H9 (cell line): Measurements from ENCODE around the gene UBE2V1. TPM values are rescaled to one million over a fixed set of nuclear protein-coding genes. Genes with fewer than 3 reads are reported as not detected.

Experiments
- DNase-seq: peaks from one replicate; pipeline ENCODE4 v3.0.0-alpha.2; 2017
- H2AFZ ChIP-seq: one replicate; pipeline ENCODE4 v1.6.1; 2013; ENCODE audit warnings: mild to moderate bottlenecking, low read length, control low read depth, moderate library complexity
- H2AK5ac ChIP-seq: 2 replicates; pipeline ENCODE4 v1.6.1; 2013; ENCODE audit warnings: low read length, control low read depth, mixed read lengths; ENCODE audit not compliant: insufficient read length
- H2BK120ac ChIP-seq: one replicate; pipeline ENCODE4 v1.6.1; 2013; ENCODE audit warnings: low read depth, mild to moderate bottlenecking, low read length, control low read depth, inconsistent platforms; ENCODE audit not compliant: poor library complexity, severe bottlenecking
- H2BK12ac ChIP-seq: 2 replicates; pipeline ENCODE4 v1.6.1; 2013; ENCODE audit warnings: low read length, control low read depth, mixed read lengths, low read depth; ENCODE audit not compliant: insufficient read length
- H2BK15ac ChIP-seq: 2 replicates; pipeline ENCODE4 v1.6.1; 2013; ENCODE audit warnings: low read depth, low read length, control low read depth
- H2BK20ac ChIP-seq: one replicate; pipeline ENCODE4 v1.6.1; 2013; ENCODE audit warnings: low read depth, mild to moderate bottlenecking, low read length, control low read depth, inconsistent platforms; ENCODE audit not compliant: poor library complexity, severe bottlenecking
- H2BK5ac ChIP-seq: 2 replicates; pipeline ENCODE4 v1.6.1; 2013; ENCODE audit warnings: low read length, control low read depth, mixed read lengths; ENCODE audit not compliant: insufficient read length
- H3K14ac ChIP-seq: 2 replicates; pipeline ENCODE4 v1.6.1; 2013; ENCODE audit warnings: low read length, control low read depth; ENCODE audit not compliant: insufficient read depth
- H3K18ac ChIP-seq: 2 replicates; pipeline ENCODE4 v1.6.1; 2013; ENCODE audit warnings: low read depth, mild to moderate bottlenecking, mixed read lengths, low read length, control low read depth; ENCODE audit not compliant: insufficient read length
- H3K23ac ChIP-seq: 2 replicates; pipeline ENCODE4 v1.6.1; 2013; ENCODE audit warnings: low read length, control low read depth, mixed read lengths, low read depth; ENCODE audit not compliant: insufficient read length
- H3K23me2 ChIP-seq: 2 replicates; pipeline ENCODE4 v1.6.1; 2013; ENCODE audit warnings: low read depth, mild to moderate bottlenecking, mixed read lengths, low read length, control low read depth; ENCODE audit not compliant: insufficient read length, poor library complexity, severe bottlenecking
- H3K27ac ChIP-seq: 2 replicates; pipeline ENCODE4 v1.5.1; 2013; ENCODE audit warnings: low read length, control low read depth, mixed read lengths, low read depth; ENCODE audit not compliant: insufficient read length
- H3K27me3 ChIP-seq: 2 replicates; pipeline ENCODE4 v1.6.1; 2013; ENCODE audit warnings: low read length, control low read depth, inconsistent platforms; ENCODE audit not compliant: insufficient read depth
- H3K4ac ChIP-seq: 2 replicates; pipeline ENCODE4 v1.6.1; 2013; ENCODE audit warnings: low read depth, mild to moderate bottlenecking, control low read depth, inconsistent platforms, low read length, moderate library complexity
- H3K4me1 ChIP-seq: 2 replicates; pipeline ENCODE4 v1.6.1; 2013; ENCODE audit warnings: low read length, control low read depth, inconsistent platforms; ENCODE audit not compliant: insufficient read depth
- H3K4me2 ChIP-seq: 2 replicates; pipeline ENCODE4 v1.6.1; 2013; ENCODE audit warnings: low read length, control low read depth, mixed read lengths; ENCODE audit not compliant: insufficient read length, insufficient read depth
- H3K56ac ChIP-seq: 2 replicates; pipeline ENCODE4 v1.6.1; 2013; ENCODE audit warnings: low read depth, mild to moderate bottlenecking, mixed read lengths, low read length, control low read depth; ENCODE audit not compliant: insufficient read length
- H3K79me1 ChIP-seq: 2 replicates; pipeline ENCODE4 v1.6.1; 2013; ENCODE audit warnings: low read depth, mild to moderate bottlenecking, moderate library complexity, low read length, control low read depth, inconsistent platforms; ENCODE audit not compliant: insufficient read depth, poor library complexity, severe bottlenecking
- H3K79me2 ChIP-seq: 2 replicates; pipeline ENCODE4 v1.6.1; 2013; ENCODE audit warnings: low read length, control low read depth, inconsistent platforms; ENCODE audit not compliant: insufficient read depth
- H3K9ac ChIP-seq: 2 replicates; pipeline ENCODE4 v1.6.1; 2013; ENCODE audit warnings: low read length, control low read depth, mixed read lengths; ENCODE audit not compliant: insufficient read length; ENCODE audit errors: extremely low read depth
- H3K9me3 ChIP-seq: one replicate; pipeline ENCODE4 v1.6.1; 2013; ENCODE audit warnings: low read depth, low read length, inconsistent platforms; ENCODE audit not compliant: control insufficient read depth
- H3T11ph ChIP-seq: one replicate; pipeline ENCODE4 v1.6.1; 2013; ENCODE audit warnings: mild to moderate bottlenecking, low read length, control low read depth, inconsistent platforms
- H4K20me1 ChIP-seq: one replicate; pipeline ENCODE4 v1.6.1; 2013; ENCODE audit not compliant: control insufficient read depth, insufficient read length, insufficient read depth
- H4K5ac ChIP-seq: 2 replicates; pipeline ENCODE4 v1.6.1; 2013; ENCODE audit warnings: low read depth, mild to moderate bottlenecking, mixed read lengths, low read length, control low read depth; ENCODE audit not compliant: insufficient read length
- H4K8ac ChIP-seq: replicated peaks from 2 replicates; pipeline ENCODE4 v1.6.1; 2013; ENCODE audit warnings: low read length, control low read depth, mixed read lengths, low read depth; ENCODE audit not compliant: insufficient read length
- H4K91ac ChIP-seq: 2 replicates; pipeline ENCODE4 v1.6.1; 2013; ENCODE audit warnings: low read depth, mild to moderate bottlenecking, moderate library complexity, mixed read lengths, low read length, control low read depth; ENCODE audit not compliant: insufficient read length
- H3K27ac Mint-ChIP-seq, 3 experiments: 2 replicates in 2 of 3; 3 replicates in 1 of 3; pipeline ENCODE4 v1.8.0; 2020 to 2021; ENCODE audit warnings: mixed read lengths in 3 of 3, mild to moderate bottlenecking in 1 of 3, moderate library complexity in 1 of 3
- H3K27me3 Mint-ChIP-seq: 2 replicates; pipeline ENCODE4 v1.8.0; 2021; ENCODE audit warnings: low read depth, mild to moderate bottlenecking, moderate library complexity, mixed read lengths
- H3K36me3 Mint-ChIP-seq, 3 experiments: 2 replicates in 2 of 3; 3 replicates in 1 of 3; pipeline ENCODE4 v1.8.0; 2020 to 2021; ENCODE audit warnings: low read depth in 3 of 3, mixed read lengths in 3 of 3; ENCODE audit not compliant: insufficient read depth in 1 of 3
- H3K4me1 Mint-ChIP-seq, 2 experiments: 2 replicates each; pipeline ENCODE4 v1.8.0; 2020; ENCODE audit warnings: mixed read lengths in 2 of 2
- H3K4me3 Mint-ChIP-seq, 2 experiments: 2 replicates in 1 of 2; 3 replicates in 1 of 2; pipeline ENCODE4 v1.8.0; 2020 to 2021; ENCODE audit warnings: mild to moderate bottlenecking in 2 of 2, mixed read lengths in 2 of 2, moderate library complexity in 1 of 2
- H3K9me3 Mint-ChIP-seq, 2 experiments: 2 replicates in 1 of 2; 3 replicates in 1 of 2; pipeline ENCODE4 v1.8.0; 2020; ENCODE audit warnings: mild to moderate bottlenecking in 2 of 2, mixed read lengths in 2 of 2, moderate library complexity in 1 of 2
- WGBS: extraction: QIAGEN DNeasy Blood & Tissue Kit; methylation state at CpG from one replicate; pipeline ENCODE4 v1.1.7; 2013; ENCODE audit warnings: missing lambda C conversion rate, low lambda C conversion rate, mixed read lengths; ENCODE audit not compliant: insufficient read length; ENCODE audit errors: extremely low coverage; 5-methylcytosine and 5-hydroxymethylcytosine counted together
- total RNA-seq: library from RNA; stranded (reverse); gene quantifications from 2 replicates; pipeline ENCODE4 v1.2.1, GENCODE V29; 2021
- TF ChIP-seq, protein P1 (sequence below): fragments of 200-600 bp; sonication (generic); conservative IDR thresholded peaks from 3 replicates; pipeline ENCODE4 v1.8.0; 2021; ENCODE audit warnings: antibody characterized with exemption, mild to moderate bottlenecking

The UBE2V1 gene
- total RNA-seq, 1 experiment from 2014 or later = 152 TPM

DNA sequence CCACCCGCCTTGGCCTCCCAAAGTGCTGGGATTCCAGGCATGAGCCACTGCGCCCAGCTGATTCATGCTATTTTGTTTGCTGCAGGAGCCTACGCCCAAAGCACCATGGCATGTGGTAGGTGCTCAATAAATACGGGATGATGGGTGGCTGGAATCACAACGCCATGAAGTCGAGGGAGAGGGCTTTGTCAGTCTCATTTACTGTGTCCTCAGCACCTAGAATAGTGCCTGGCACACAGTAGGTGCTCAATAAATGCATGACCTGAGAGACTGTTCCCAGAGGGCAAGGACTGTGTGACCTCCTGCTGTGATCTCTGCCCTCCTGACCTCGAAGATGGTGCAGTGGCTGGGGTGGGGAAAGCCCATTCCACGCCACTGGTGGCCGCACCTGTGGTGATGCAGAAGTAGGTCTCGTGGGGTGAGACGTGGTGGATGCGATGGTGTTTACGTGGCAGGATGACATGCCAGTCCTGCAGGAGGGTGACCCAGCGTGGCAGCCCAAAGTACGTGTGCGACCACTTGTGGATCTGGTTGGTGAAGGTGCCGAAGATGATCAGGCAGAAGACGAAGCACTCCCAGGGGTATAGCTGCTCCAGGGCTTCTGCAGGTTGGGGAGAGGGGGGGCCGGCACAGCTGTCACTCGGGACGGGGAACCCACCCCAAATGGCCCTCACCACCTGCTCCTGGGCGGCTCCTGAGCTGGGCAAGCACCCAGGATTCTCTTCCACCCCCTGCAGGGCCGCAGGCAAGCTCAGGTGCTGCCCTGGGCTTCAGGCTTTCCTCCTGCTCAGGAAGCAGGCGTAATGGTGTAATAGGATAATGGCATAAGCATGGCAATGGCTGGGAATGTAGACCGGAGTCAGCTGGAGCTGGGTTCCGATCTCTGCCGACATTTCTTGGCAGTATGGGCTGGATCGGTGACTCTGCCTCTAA lies 14.9 kb upstream of the UBE2V1 start:
- Histone ChIP-seq H3K23me2 (no peaks in the 10 kb centered on the region), H4K20me1 (no peaks in the 10 kb centered on the region), H3K27me3 (no peaks in the 10 kb centered on the region), H2AFZ (no peak overlapping the region), H4K8ac (no peak overlapping the region), H2BK20ac (no peak overlapping the region), H3K9ac (no peak overlapping the region), H4K91ac (no peak overlapping the region), H3K56ac (no peak overlapping the region), H2BK120ac (no peak overlapping the region), H3K14ac (no peak overlapping the region), H3K4me1 (no peaks in the 10 kb centered on the region), H3K79me1 (no peaks in the 10 kb centered on the region), H2BK12ac (no peak overlapping the region), H2AK5ac (no peak overlapping the region), H3K18ac (no peak overlapping the region), H3K27ac (no peak overlapping the region), H3K23ac (no peak overlapping the region), H3T11ph (no peak overlapping the region), H3K9me3 (no peaks in the 10 kb centered on the region), H3K79me2 (no peaks in the 10 kb centered on the region), H2BK15ac (no peak overlapping the region), H3K4me2 (no peak overlapping the region), H3K4ac (no peak overlapping the region), H2BK5ac (no peak overlapping the region), H4K5ac (no peak overlapping the region)
- H3K4me3 Mint-ChIP-seq = no peak overlapping the region; a peak in 1 of 5 replicates
- H3K9me3 Mint-ChIP-seq = no peaks in the 10 kb centered on the region; a peak in 2 of 5 replicates
- DNase-seq = no peak
- H3K27ac Mint-ChIP-seq = no peak overlapping the region
- peaks cover 3 to 4% of the 10 kb centered on the region in 2 experiments; a peak in 3 of 4 replicates for H3K4me1 Mint-ChIP-seq
- no CpG with 5 or more reads among the region's 28 CpGs for WGBS
- peaks cover 40 to 85% (median 83%) of the 10 kb centered on the region in 3 experiments for H3K36me3 Mint-ChIP-seq
- H3K27me3 Mint-ChIP-seq = no peaks in the 10 kb centered on the region
- TF ChIP-seq, protein P1, sequence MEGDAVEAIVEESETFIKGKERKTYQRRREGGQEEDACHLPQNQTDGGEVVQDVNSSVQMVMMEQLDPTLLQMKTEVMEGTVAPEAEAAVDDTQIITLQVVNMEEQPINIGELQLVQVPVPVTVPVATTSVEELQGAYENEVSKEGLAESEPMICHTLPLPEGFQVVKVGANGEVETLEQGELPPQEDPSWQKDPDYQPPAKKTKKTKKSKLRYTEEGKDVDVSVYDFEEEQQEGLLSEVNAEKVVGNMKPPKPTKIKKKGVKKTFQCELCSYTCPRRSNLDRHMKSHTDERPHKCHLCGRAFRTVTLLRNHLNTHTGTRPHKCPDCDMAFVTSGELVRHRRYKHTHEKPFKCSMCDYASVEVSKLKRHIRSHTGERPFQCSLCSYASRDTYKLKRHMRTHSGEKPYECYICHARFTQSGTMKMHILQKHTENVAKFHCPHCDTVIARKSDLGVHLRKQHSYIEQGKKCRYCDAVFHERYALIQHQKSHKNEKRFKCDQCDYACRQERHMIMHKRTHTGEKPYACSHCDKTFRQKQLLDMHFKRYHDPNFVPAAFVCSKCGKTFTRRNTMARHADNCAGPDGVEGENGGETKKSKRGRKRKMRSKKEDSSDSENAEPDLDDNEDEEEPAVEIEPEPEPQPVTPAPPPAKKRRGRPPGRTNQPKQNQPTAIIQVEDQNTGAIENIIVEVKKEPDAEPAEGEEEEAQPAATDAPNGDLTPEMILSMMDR = no peak
